ENCODE results near the gene HSCB. TPM values are rescaled to one million over a fixed set of nuclear protein-coding genes. Genes with fewer than 3 reads are reported as not detected.
"Not testable (repeated sequence)": the region's sequence is repeated elsewhere in the genome, so short reads cannot be mapped to it uniquely, and the experiment has no call there.

Gene HSCB
- total RNA-seq, 1 experiment from 2014 or later = 19.2 TPM

DNA sequence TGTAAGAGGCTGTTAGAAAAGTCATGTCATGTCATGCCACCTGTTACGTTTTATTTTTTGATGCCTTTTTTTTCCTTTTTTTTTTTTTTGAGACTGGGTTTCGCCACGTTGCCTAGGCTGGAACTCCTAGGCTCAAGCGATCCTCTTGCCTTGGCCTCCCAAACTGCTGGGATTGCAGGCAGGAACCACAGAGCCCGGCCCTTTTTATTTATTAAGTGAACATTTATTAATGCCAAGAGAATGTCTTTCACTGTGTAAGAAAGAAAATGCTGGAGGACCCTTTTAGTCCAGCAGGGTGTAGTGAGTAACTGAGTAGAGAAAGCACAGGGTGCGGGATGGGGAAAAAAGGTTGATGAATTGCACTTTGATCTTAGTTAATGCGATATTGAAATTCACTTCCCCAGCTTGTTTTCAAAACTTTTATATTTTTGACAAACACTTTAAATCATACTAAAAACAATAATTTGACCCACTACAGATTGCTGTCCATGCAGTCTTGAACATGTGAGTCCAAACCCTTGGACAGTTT lies 60.8 kb downstream of the HSCB start (continued):
- no peak for TF ChIP-seq ZNF232 (CRISPR knock-in tag; IDR thresholded peaks at IDR 0.05)
- no peak for TF ChIP-seq PRRX2 (CRISPR knock-in tag; IDR thresholded peaks at IDR 0.05)
- TF ChIP-seq, protein P1, sequence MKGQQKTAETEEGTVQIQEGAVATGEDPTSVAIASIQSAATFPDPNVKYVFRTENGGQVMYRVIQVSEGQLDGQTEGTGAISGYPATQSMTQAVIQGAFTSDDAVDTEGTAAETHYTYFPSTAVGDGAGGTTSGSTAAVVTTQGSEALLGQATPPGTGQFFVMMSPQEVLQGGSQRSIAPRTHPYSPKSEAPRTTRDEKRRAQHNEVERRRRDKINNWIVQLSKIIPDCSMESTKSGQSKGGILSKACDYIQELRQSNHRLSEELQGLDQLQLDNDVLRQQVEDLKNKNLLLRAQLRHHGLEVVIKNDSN (CRISPR knock-in tag; IDR thresholded peaks at IDR 0.05) = no peak
- no peak for TF ChIP-seq TCF7 (CRISPR knock-in tag; IDR thresholded peaks at IDR 0.05; ENCODE audit: low read depth)
- TF ChIP-seq, protein P2, sequence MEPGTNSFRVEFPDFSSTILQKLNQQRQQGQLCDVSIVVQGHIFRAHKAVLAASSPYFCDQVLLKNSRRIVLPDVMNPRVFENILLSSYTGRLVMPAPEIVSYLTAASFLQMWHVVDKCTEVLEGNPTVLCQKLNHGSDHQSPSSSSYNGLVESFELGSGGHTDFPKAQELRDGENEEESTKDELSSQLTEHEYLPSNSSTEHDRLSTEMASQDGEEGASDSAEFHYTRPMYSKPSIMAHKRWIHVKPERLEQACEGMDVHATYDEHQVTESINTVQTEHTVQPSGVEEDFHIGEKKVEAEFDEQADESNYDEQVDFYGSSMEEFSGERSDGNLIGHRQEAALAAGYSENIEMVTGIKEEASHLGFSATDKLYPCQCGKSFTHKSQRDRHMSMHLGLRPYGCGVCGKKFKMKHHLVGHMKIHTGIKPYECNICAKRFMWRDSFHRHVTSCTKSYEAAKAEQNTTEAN (CRISPR knock-in tag; IDR thresholded peaks at IDR 0.05) = no peak
- no peak for TF ChIP-seq FOXK1 (CRISPR knock-in tag; IDR thresholded peaks at IDR 0.05)
- TF ChIP-seq, protein P3, sequence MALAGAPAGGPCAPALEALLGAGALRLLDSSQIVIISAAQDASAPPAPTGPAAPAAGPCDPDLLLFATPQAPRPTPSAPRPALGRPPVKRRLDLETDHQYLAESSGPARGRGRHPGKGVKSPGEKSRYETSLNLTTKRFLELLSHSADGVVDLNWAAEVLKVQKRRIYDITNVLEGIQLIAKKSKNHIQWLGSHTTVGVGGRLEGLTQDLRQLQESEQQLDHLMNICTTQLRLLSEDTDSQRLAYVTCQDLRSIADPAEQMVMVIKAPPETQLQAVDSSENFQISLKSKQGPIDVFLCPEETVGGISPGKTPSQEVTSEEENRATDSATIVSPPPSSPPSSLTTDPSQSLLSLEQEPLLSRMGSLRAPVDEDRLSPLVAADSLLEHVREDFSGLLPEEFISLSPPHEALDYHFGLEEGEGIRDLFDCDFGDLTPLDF (CRISPR knock-in tag; IDR thresholded peaks at IDR 0.05) = no peak

DNA sequence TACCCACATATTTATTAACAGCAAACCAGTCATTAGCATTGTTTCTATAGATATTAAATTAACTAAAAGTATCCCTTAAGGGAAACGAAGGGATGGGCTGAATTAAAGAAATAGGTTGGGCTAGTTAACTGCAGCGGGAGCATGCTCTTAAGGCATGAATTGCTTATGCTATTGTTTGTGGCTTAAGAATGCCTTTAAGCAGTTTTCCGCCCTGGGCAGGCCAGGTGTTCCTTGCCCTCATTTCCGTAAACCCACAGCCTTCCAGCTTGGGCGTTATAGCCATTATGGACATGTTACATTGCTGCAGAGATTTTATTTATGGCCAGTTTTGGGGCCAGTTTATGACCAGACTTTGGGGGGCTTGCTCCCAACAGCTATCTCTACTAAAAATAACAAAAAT lies 63.6 kb downstream of the HSCB start:
- CTCF ChIA-PET = interaction anchor here (0.7 to 1.7 kb wide), 2 partner anchors 236 to 339 kb away, joined by 3 to 4 read pairs; no protein-coding TSS in a partner anchor
- H3K4me3 Mint-ChIP-seq; H3K36me3 Mint-ChIP-seq; ATAC-seq; H3K9me3 Mint-ChIP-seq; POLR2A ChIA-PET; H3K27ac Mint-ChIP-seq; DNase-seq (ENCODE audit: low spot score); H3K27me3 Mint-ChIP-seq (ENCODE audit: low read depth): not testable (repeated sequence)
- peaks cover 30% of the 10 kb centered on the region for H3K4me1 Mint-ChIP-seq

Other genes with a start within 250 kb of the HSCB start
- gene TTC28, start 62.2 kb upstream of the HSCB start, total RNA-seq (2021) = 12.1 to 13.5 TPM (median 13.0 TPM) in 3 replicates
- gene CHEK2, start 219 bp upstream of the HSCB start, total RNA-seq (2021) = 120 to 126 TPM (median 124 TPM) in 3 replicates
- gene CCDC117, start 30.7 kb downstream of the HSCB start, total RNA-seq (2021) = 39.0 to 47.4 TPM (median 46.9 TPM) in 3 replicates
- 104 to 127 TPM (median 107 TPM) in 3 replicates for gene XBP1, start 58.5 kb downstream of the HSCB start, total RNA-seq (2021)
- gene ZNRF3, start 141.5 kb downstream of the HSCB start, total RNA-seq (2021) = 20.6 to 25.4 TPM (median 21.6 TPM) in 3 replicates